WTC11 (cell line): Measurements from ENCODE around the gene CACNG1. TPM values are rescaled to one million over a fixed set of nuclear protein-coding genes. Genes with fewer than 3 reads are reported as not detected.

Source experiments
- ATAC-seq: fragments of 200-7000 bp; cut with Tn5 transposase; 2 replicates; pipeline ENCODE4 v1.10.0; 2021; ENCODE audit warnings: mild to moderate bottlenecking, moderate library complexity
- CTCF ChIA-PET: fragments of 300-600 bp; sonication (Branson Sonifier 250); formaldehyde crosslinking; loops from one replicate; lab custom pipeline; 2021; ENCODE audit warnings: antibody characterized with exemption; lab: Charles Lee
- POLR2A ChIA-PET: fragments of 350-600 bp; sonication (Branson Sonifier 250); formaldehyde crosslinking; loops from one replicate; lab custom pipeline; 2021; ENCODE audit warnings: antibody characterized with exemption; lab: Charles Lee
- DNase-seq: peaks from one replicate; pipeline ENCODE4 v3.0.0; 2021; ENCODE audit warnings: low spot score
- H3K27ac Mint-ChIP-seq: 2 replicates; pipeline ENCODE4 v1.8.0; 2021; ENCODE audit warnings: mixed read lengths
- H3K27me3 Mint-ChIP-seq: 2 replicates; pipeline ENCODE4 v1.8.0; 2021; ENCODE audit warnings: low read depth, mild to moderate bottlenecking, moderate library complexity, mixed read lengths
- H3K36me3 Mint-ChIP-seq: 2 replicates; pipeline ENCODE4 v1.8.0; 2021; ENCODE audit warnings: mixed read lengths
- H3K4me1 Mint-ChIP-seq: 2 replicates; pipeline ENCODE4 v1.8.0; 2022; ENCODE audit warnings: mixed read lengths
- H3K4me3 Mint-ChIP-seq: 2 replicates; pipeline ENCODE4 v1.8.0; 2021; ENCODE audit warnings: mild to moderate bottlenecking, moderate library complexity, mixed read lengths
- H3K9me3 Mint-ChIP-seq: 2 replicates; pipeline ENCODE4 v1.8.0; 2021; ENCODE audit warnings: mixed read lengths
- AR ChIP-seq: fragments of 250-450 bp; sonication (Bioruptor Pico); IDR thresholded peaks from 2 replicates; pipeline ENCODE4 v1.9.0; 2021; ENCODE audit warnings: mild to moderate bottlenecking
- FOXP1 ChIP-seq: sonication (generic); formaldehyde crosslinking; IDR thresholded peaks from 2 replicates; pipeline ENCODE4 v1.8.0; 2022; ENCODE audit warnings: missing genetic modification reagents, mild to moderate bottlenecking, moderate library complexity, borderline replicate concordance
- JAZF1 ChIP-seq: fragments of 250-450 bp; sonication (Bioruptor Pico); IDR thresholded peaks from 2 replicates; pipeline ENCODE4 v1.9.0; 2021; ENCODE audit warnings: moderate library complexity, mild to moderate bottlenecking, inconsistent platforms
- NFYB ChIP-seq: sonication (generic); formaldehyde crosslinking; conservative IDR thresholded peaks from 2 replicates; pipeline ENCODE4 v1.8.0; 2022; ENCODE audit warnings: low read depth, missing genetic modification reagents
- OVOL2 ChIP-seq: fragments of 250-450 bp; sonication (Bioruptor Pico); IDR thresholded peaks from 2 replicates; pipeline ENCODE4 v1.9.0; 2021; ENCODE audit warnings: mild to moderate bottlenecking, borderline replicate concordance
- ZBTB21 ChIP-seq: sonication (generic); formaldehyde crosslinking; IDR thresholded peaks from 2 replicates; pipeline ENCODE4 v1.8.1; 2023; ENCODE audit warnings: mild to moderate bottlenecking, missing genetic modification reagents, borderline replicate concordance
- ZNF317 ChIP-seq: sonication (generic); formaldehyde crosslinking; IDR thresholded peaks from 2 replicates; pipeline ENCODE4 v1.8.1; 2023; ENCODE audit warnings: low read depth, mild to moderate bottlenecking, moderate library complexity, missing genetic modification reagents, borderline replicate concordance
- ZNF416 ChIP-seq: fragments of 250-450 bp; sonication (Bioruptor Pico); IDR thresholded peaks from 2 replicates; pipeline ENCODE4 v1.9.0; 2021; ENCODE audit warnings: mild to moderate bottlenecking, inconsistent platforms
- total RNA-seq: library from RNA; stranded (reverse); gene quantifications from 3 replicates; pipeline ENCODE4 v1.2.3, GENCODE V29; 2021
- TF ChIP-seq, protein P1 (sequence below): sonication (generic); formaldehyde crosslinking; IDR thresholded peaks from 2 replicates; pipeline ENCODE4 v1.8.0; 2023; ENCODE audit warnings: missing genetic modification reagents
- TF ChIP-seq, protein P2 (sequence below): sonication (generic); formaldehyde crosslinking; IDR thresholded peaks from 2 replicates; pipeline ENCODE4 v1.8.1; 2023; ENCODE audit warnings: mild to moderate bottlenecking, missing genetic modification reagents, borderline replicate concordance
- TF ChIP-seq, protein P3 (sequence below): sonication (generic); formaldehyde crosslinking; conservative IDR thresholded peaks from 2 replicates; pipeline ENCODE4 v1.8.1; 2023; ENCODE audit warnings: mild to moderate bottlenecking, low read depth, missing genetic modification reagents, moderate library complexity

CACNG1 gene
- total RNA-seq, 1 experiment from 2014 or later = not detected

GRCh38 chr17:67049025-67049739 lies 4.8 kb downstream of the CACNG1 start:
- no peak overlapping the region for H3K4me3 Mint-ChIP-seq
- ChIA-PET CTCF (no interaction called here), POLR2A (no interaction called here)
- no peaks in the 10 kb centered on the region; the same call in 1 of the 2 replicates for H3K27me3 Mint-ChIP-seq
- no peak overlapping the region for H3K27ac Mint-ChIP-seq
- ATAC-seq = no peak
- H3K4me1 Mint-ChIP-seq = no peaks in the 10 kb centered on the region
- no peak for DNase-seq
- H3K9me3 Mint-ChIP-seq = peaks cover 31% of the 10 kb centered on the region
- TF ChIP-seq ZNF317 (CRISPR knock-in tag) (peak; percentile 93), FOXP1 (CRISPR knock-in tag) (no peak)
- H3K36me3 Mint-ChIP-seq = peaks cover 18% of the 10 kb centered on the region

GRCh38 chr17:67050066-67050465 lies 5.7 kb downstream of the CACNG1 start:
- CTCF ChIA-PET = no interaction called here
- Mint-ChIP-seq H3K4me1 (no peaks in the 10 kb centered on the region), H3K36me3 (peaks cover 18% of the 10 kb centered on the region), H3K4me3 (no peak overlapping the region)
- ATAC-seq = no peak
- TF ChIP-seq, protein P1, sequence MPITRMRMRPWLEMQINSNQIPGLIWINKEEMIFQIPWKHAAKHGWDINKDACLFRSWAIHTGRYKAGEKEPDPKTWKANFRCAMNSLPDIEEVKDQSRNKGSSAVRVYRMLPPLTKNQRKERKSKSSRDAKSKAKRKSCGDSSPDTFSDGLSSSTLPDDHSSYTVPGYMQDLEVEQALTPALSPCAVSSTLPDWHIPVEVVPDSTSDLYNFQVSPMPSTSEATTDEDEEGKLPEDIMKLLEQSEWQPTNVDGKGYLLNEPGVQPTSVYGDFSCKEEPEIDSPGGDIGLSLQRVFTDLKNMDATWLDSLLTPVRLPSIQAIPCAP (CRISPR knock-in tag) = no peak
- no peak for TF ChIP-seq AR
- TF ChIP-seq, all 79 proteins: peak for 0
- H3K27ac Mint-ChIP-seq = no peak overlapping the region
- no peak for DNase-seq
- H3K9me3 Mint-ChIP-seq = peaks cover 31% of the 10 kb centered on the region
- POLR2A ChIA-PET = no interaction called here
- H3K27me3 Mint-ChIP-seq = no peaks in the 10 kb centered on the region; the same call in 1 of the 2 replicates

DNA sequence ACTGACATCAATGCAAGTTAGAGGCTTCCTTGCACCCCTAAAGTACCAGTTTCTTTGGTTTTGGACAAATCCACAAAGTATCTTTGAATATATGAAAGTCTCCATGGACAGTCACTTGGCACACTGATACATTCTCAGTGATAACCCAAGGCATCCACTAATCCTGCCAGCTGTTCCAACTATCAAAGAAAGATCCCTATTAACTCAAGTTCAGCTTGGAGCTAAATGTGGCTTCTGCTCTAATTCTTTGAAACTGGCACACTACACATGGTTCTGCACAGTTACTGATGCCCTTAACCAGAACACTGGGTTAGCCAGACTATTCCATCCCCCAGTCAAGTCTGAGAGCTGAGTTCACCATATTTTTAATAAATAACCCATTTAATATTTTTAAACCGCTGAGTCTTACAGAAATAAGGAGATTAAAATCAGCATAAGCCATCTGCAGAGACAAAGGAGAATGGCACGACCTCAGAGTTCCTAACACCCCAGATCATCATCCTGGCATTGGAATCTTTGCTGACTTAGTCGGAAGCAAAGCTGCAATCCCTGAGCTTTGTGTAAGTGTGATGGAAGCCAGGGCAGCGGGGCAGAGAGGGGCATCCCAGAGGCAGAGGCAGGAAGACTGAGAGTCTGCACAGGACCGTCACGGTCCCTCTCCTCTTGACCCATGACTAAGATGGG lies 6.3 kb downstream of the CACNG1 start:
- Mint-ChIP-seq H3K4me1 (no peaks in the 10 kb centered on the region), H3K4me3 (no peak overlapping the region), H3K27me3 (no peaks in the 10 kb centered on the region; the same call in 1 of the 2 replicates), H3K27ac (no peak overlapping the region), H3K36me3 (peaks cover 18% of the 10 kb centered on the region), H3K9me3 (peaks cover 31% of the 10 kb centered on the region)
- ATAC-seq (no peak), DNase-seq (no peak)
- CTCF ChIA-PET = no interaction called here
- TF ChIP-seq JAZF1 (CRISPR knock-in tag) (no peak), ZBTB21 (CRISPR knock-in tag) (no peak), OVOL2 (CRISPR knock-in tag) (no peak), ZNF416 (CRISPR knock-in tag) (no peak), NFYB (CRISPR knock-in tag) (no peak)
- TF ChIP-seq, protein P2, sequence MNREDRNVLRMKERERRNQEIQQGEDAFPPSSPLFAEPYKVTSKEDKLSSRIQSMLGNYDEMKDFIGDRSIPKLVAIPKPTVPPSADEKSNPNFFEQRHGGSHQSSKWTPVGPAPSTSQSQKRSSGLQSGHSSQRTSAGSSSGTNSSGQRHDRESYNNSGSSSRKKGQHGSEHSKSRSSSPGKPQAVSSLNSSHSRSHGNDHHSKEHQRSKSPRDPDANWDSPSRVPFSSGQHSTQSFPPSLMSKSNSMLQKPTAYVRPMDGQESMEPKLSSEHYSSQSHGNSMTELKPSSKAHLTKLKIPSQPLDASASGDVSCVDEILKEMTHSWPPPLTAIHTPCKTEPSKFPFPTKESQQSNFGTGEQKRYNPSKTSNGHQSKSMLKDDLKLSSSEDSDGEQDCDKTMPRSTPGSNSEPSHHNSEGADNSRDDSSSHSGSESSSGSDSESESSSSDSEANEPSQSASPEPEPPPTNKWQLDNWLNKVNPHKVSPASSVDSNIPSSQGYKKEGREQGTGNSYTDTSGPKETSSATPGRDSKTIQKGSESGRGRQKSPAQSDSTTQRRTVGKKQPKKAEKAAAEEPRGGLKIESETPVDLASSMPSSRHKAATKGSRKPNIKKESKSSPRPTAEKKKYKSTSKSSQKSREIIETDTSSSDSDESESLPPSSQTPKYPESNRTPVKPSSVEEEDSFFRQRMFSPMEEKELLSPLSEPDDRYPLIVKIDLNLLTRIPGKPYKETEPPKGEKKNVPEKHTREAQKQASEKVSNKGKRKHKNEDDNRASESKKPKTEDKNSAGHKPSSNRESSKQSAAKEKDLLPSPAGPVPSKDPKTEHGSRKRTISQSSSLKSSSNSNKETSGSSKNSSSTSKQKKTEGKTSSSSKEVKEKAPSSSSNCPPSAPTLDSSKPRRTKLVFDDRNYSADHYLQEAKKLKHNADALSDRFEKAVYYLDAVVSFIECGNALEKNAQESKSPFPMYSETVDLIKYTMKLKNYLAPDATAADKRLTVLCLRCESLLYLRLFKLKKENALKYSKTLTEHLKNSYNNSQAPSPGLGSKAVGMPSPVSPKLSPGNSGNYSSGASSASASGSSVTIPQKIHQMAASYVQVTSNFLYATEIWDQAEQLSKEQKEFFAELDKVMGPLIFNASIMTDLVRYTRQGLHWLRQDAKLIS (CRISPR knock-in tag) = no peak
- TF ChIP-seq, protein P3, sequence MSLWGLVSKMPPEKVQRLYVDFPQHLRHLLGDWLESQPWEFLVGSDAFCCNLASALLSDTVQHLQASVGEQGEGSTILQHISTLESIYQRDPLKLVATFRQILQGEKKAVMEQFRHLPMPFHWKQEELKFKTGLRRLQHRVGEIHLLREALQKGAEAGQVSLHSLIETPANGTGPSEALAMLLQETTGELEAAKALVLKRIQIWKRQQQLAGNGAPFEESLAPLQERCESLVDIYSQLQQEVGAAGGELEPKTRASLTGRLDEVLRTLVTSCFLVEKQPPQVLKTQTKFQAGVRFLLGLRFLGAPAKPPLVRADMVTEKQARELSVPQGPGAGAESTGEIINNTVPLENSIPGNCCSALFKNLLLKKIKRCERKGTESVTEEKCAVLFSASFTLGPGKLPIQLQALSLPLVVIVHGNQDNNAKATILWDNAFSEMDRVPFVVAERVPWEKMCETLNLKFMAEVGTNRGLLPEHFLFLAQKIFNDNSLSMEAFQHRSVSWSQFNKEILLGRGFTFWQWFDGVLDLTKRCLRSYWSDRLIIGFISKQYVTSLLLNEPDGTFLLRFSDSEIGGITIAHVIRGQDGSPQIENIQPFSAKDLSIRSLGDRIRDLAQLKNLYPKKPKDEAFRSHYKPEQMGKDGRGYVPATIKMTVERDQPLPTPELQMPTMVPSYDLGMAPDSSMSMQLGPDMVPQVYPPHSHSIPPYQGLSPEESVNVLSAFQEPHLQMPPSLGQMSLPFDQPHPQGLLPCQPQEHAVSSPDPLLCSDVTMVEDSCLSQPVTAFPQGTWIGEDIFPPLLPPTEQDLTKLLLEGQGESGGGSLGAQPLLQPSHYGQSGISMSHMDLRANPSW (CRISPR knock-in tag) = no peak
- POLR2A ChIA-PET = no interaction called here
